Cardiac muscle cell (in vitro differentiated cells and primary cell): Measurements from ENCODE around the gene FYB1. TPM values are rescaled to one million over a fixed set of nuclear protein-coding genes. Genes with fewer than 3 reads are reported as not detected.

Experiments used
- DNase-seq, 2 donors: peaks; one replicate each; pipeline versions ENCODE4 v3.0.0 to v3.0.0-alpha.2; 2010 to 2017; ENCODE audit warnings: low read depth in 1 of 2, low spot score in 1 of 2
- H3K27ac ChIP-seq: fragments of 200-600 bp; sonication (generic); 2 replicates; pipeline ENCODE4 v1.5.1; 2016
- H3K27me3 ChIP-seq: fragments of 200-600 bp; sonication (generic); 2 replicates; pipeline ENCODE4 v1.6.0; 2016; ENCODE audit warnings: control low read depth
- H3K36me3 ChIP-seq: fragments of 200-600 bp; sonication (generic); 2 replicates; pipeline ENCODE4 v1.5.1; 2016; ENCODE audit warnings: control low read depth
- H3K4me1 ChIP-seq: fragments of 200-600 bp; sonication (generic); 2 replicates; pipeline ENCODE4 v1.8.1; 2017; ENCODE audit warnings: low read depth, mild to moderate bottlenecking, mixed run types
- H3K4me3 ChIP-seq: fragments of 200-600 bp; sonication (generic); 2 replicates; pipeline ENCODE4 v1.5.1; 2016; ENCODE audit warnings: mild to moderate bottlenecking
- H3K9me3 ChIP-seq: fragments of 200-600 bp; sonication (generic); 2 replicates; pipeline ENCODE4 v1.5.1; 2017; ENCODE audit warnings: low read depth, mild to moderate bottlenecking, control low read depth
- polyA plus RNA-seq: library from polyadenylated mRNA; unstranded; fragments of >200 nt; fragmentation: Nextera tagmentation; extraction: Ambion mirVana; gene quantifications from 2 replicates; pipeline ENCODE4 v1.2.1, GENCODE V29; 2016
- total RNA-seq: library from RNA; depleted of rRNA; stranded (reverse); fragments of >200 nt; gene quantifications from 2 replicates; pipeline ENCODE4 v1.2.3, GENCODE V29; 2016
- TF ChIP-seq, protein P1 (sequence below): IDR thresholded peaks from 2 replicates; pipeline ENCODE4 v1.5.1; 2012; ENCODE audit warnings: low read depth, mild to moderate bottlenecking, low read length

The FYB1 gene
- total and polyA plus RNA-seq, 2 experiments from 2014 or later = not detected

DNA sequence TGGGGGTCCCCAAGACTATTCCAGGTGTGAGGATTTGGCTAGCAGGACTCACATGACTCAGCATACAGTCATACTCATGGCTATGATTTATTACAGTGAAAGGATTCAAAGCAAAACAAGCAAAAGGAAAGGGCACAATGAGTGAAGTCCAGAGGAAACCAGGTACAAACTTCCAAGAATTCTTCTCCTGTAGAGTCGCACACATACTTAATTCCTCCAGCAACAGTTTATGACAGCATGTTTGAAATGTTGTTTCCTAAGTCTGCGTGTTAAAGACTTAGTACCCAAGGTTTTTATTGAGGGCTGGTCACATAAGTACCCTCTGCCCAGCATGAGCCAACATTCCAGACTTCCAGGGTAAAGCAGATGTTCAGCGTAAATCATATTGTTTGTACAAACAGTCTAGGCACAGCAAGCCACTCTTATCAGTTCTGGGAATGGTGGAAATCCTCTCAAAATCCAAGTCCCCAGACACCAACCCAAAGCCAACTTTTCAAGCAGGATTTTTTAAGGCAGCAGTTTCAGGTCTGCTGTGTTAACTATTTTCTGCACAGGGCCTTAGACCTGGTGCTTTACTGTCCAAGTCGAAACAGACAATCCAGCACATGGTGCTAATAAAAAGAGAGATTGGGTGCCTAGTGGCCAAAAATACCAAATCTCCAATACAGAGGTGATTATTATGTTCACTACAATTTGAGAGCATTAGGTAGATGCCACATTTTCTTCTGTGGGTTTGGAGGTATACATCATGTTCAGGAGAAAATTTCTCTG is 126.6 kb downstream of the FYB1 start:
- H3K9me3 ChIP-seq = no peaks in the 10 kb centered on the region
- TF ChIP-seq, protein P1, sequence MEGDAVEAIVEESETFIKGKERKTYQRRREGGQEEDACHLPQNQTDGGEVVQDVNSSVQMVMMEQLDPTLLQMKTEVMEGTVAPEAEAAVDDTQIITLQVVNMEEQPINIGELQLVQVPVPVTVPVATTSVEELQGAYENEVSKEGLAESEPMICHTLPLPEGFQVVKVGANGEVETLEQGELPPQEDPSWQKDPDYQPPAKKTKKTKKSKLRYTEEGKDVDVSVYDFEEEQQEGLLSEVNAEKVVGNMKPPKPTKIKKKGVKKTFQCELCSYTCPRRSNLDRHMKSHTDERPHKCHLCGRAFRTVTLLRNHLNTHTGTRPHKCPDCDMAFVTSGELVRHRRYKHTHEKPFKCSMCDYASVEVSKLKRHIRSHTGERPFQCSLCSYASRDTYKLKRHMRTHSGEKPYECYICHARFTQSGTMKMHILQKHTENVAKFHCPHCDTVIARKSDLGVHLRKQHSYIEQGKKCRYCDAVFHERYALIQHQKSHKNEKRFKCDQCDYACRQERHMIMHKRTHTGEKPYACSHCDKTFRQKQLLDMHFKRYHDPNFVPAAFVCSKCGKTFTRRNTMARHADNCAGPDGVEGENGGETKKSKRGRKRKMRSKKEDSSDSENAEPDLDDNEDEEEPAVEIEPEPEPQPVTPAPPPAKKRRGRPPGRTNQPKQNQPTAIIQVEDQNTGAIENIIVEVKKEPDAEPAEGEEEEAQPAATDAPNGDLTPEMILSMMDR = no peak
- no peaks in the 10 kb centered on the region for H3K36me3 ChIP-seq
- peak in 1 of 2 donors; percentile 9 for DNase-seq
- no peak overlapping the region for H3K27ac ChIP-seq
- H3K4me3 ChIP-seq = no peak overlapping the region
- no peaks in the 10 kb centered on the region for H3K4me1 ChIP-seq
- no peaks in the 10 kb centered on the region for H3K27me3 ChIP-seq

DNA sequence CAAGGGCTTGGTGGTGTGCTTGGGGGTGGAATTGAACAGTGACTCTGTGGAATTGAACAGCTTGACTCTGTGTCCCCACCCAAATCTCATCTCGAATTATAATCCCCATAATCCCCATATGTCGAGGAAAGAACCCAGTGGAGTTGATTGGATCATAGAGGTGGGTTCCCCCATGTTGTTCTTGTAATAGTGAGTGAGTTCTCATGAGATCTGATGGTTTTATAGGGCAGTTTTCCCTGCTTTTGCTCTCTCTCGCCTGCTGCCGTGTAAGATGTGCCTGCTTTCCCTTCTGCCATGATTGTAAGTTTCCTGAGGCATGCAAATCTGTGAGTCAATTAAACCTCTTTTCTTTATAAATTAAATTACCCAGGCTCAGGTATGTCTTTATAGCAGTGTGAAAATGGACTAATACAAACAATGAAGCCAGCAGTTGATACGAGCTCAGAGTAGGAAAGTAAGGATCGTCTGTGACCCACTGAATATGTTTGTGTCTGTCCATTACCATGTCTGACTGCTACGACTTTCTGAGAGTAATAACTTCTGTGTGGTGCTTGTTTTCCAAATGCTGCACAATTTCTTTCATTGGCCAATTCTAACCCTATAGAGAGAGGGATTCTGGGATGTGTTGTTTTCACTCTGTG is 127.3 kb downstream of the FYB1 start:
- no peak overlapping the region for H3K4me3 ChIP-seq
- TF ChIP-seq, protein P1 = no peak
- no peaks in the 10 kb centered on the region for H3K36me3 ChIP-seq
- DNase-seq = no peak
- H3K27ac ChIP-seq = no peak overlapping the region
- no peaks in the 10 kb centered on the region for H3K4me1 ChIP-seq
- H3K9me3 ChIP-seq = no peaks in the 10 kb centered on the region
- H3K27me3 ChIP-seq = no peaks in the 10 kb centered on the region

DNA sequence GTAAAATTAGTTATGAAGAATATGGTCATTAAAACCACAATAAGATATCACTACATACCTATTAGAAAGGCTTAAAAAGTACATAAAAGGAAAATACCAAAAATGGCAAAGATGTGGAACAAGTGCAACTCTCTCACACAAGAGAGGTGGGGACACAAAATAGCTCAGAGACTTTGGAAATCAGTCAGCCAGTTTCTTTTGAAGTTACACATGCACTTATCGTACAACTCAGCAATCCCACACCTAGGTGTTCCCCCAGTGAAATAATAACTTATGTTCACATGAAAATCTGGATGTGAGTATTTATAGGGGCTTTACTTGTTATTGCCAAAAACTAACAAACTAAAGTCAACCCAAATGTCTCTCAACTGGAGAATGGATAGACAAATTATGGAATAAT is 135.4 kb downstream of the FYB1 start:
- Histone ChIP-seq H3K36me3 (no peaks in the 10 kb centered on the region), H3K4me1 (no peaks in the 10 kb centered on the region), H3K27ac (no peak overlapping the region), H3K27me3 (no peaks in the 10 kb centered on the region), H3K4me3 (no peak overlapping the region), H3K9me3 (no peaks in the 10 kb centered on the region)
- TF ChIP-seq, protein P1 = no peak
- DNase-seq = no peak

DNA sequence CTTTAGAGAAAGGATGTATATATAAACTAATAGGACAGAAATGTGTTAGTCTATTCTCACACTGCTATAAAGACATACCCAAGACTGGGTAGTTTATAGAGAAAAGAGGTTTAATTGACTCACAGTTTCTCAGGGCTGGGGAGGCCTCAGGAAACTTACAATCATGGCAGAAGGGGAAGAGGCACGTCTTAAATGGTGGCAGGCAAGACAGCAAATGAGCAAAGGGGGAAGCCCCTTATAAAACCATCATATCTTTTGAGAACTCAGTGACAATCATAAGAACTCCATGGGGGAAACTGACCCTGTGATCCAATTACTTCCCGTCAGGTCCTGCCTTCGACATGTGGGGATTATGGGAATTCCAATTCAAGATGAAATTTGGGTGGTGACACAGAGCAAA is 136.4 kb downstream of the FYB1 start:
- no peak overlapping the region for H3K27ac ChIP-seq
- TF ChIP-seq, protein P1 = no peak
- no peaks in the 10 kb centered on the region for H3K4me1 ChIP-seq
- no peaks in the 10 kb centered on the region for H3K27me3 ChIP-seq
- no peaks in the 10 kb centered on the region for H3K36me3 ChIP-seq
- no peaks in the 10 kb centered on the region for H3K9me3 ChIP-seq
- no peak overlapping the region for H3K4me3 ChIP-seq
- DNase-seq = no peak

DNA sequence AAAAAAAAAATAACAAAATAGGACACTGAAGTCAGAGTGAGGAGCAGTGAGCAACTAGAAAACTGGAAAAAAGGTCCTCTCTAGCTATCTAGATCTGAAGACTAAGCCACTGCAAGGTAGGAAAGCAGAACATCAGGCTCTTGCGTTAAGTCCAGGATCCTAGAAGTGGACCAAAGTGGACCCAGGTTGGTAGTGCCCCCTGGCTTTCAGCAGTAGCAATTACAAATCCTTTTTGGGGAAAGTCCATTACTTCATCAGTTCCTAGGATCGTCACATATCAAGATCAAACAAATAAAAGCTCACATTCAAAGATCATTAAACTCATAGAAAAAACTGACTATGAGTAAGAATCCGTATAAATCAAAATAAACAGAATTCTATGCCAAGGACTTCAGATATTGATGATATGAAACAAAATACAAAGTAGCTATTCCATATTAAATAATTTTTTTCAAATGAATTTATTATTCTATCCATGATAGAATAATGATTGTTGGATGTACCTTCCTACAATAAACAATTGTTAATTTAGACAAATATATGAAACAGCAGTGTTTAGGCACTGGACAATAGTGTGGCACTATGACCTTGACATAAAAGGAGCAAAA is 138.7 kb downstream of the FYB1 start:
- Histone ChIP-seq H3K9me3 (no peaks in the 10 kb centered on the region), H3K4me3 (no peak overlapping the region), H3K27ac (no peak overlapping the region), H3K27me3 (no peaks in the 10 kb centered on the region), H3K36me3 (no peaks in the 10 kb centered on the region), H3K4me1 (no peaks in the 10 kb centered on the region)
- peak; percentile 56 to 87 for DNase-seq
- TF ChIP-seq, protein P1 = peak; percentile 91
